Measurements from ENCODE around the gene CYTH4. TPM values are rescaled to one million over a fixed set of nuclear protein-coding genes. Genes with fewer than 3 reads are reported as not detected.

Gene CYTH4
- total and polyA plus RNA-seq, 2 of the 8 experiments (the other 6 are each of a cell fraction or from before 2014, with no cell fraction given), result 0.09 TPM; not detected in 1

- POLR2A ChIA-PET (ENCODE audit: partially characterized antibody), result interaction anchor here (0.7 to 1.1 kb wide), 2 partner anchors 11 to 234 kb away, joined by 3 read pairs; no protein-coding TSS in a partner anchor
- CTCF ChIA-PET (ENCODE audit: partially characterized antibody), result interaction anchor here (1.6 kb wide), 1 partner anchor 33 kb away, joined by 3 read pairs; no protein-coding TSS in a partner anchor
- Histone ChIP-seq H3K23me2 (ENCODE audit: low read depth, low read length) (no peaks in the 10 kb centered on the region; the same call in 1 of the 2 replicates), H4K5ac (ENCODE audit: insufficient read length, low read depth, low read length) (no peak overlapping the region), H3K4me3 (ENCODE audit: extremely low read depth in 1 of 4, insufficient read depth in 2 of 4, low read depth in 3 of 4, low read length in 4 of 4) (no peak overlapping the region), H3K36me3 (ENCODE audit: control insufficient read depth in 2 of 4, insufficient read depth in 4 of 4, low read length in 3 of 4) (no peaks in the 10 kb centered on the region), H3K27me3 (replicated peaks in 1 of 4; ENCODE audit: control insufficient read depth in 3 of 4, extremely low read depth in 1 of 4, insufficient read depth in 3 of 4, low read length in 3 of 4) (no peaks in the 10 kb centered on the region), H2BK12ac (ENCODE audit: low read depth, low read length) (no peak overlapping the region), H3K4me1 (replicated peaks in 1 of 4; ENCODE audit: control insufficient read depth in 3 of 4, insufficient read depth in 4 of 4, low read length in 3 of 4) (peaks cover 0 to 4% (median 0%) of the 10 kb centered on the region in 4 experiments; a peak in 1 of 7 replicates), H3K4ac (replicated peaks; ENCODE audit: insufficient read length, low read depth, low read length) (no peak overlapping the region), H3K9me3 (ENCODE audit: insufficient read depth in 2 of 2, low read depth in 1 of 2, low read length in 1 of 2) (no peaks in the 10 kb centered on the region), H4K91ac (replicated peaks; ENCODE audit: insufficient read length, low read length) (no peak overlapping the region), H3K14ac (ENCODE audit: insufficient read length) (no peak overlapping the region), H3K79me1 (ENCODE audit: low read depth, low read length) (no peaks in the 10 kb centered on the region), H3K56ac (replicated peaks; ENCODE audit: insufficient read length, low read depth, low read length) (no peak overlapping the region), H4K20me1 (replicated peaks in 1 of 2; ENCODE audit: control insufficient read depth in 1 of 2, insufficient read depth in 2 of 2, low read length in 2 of 2) (no peaks in the 10 kb centered on the region), H2AFZ (ENCODE audit: low read length) (no peak overlapping the region), H2BK5ac (ENCODE audit: low read depth, low read length) (no peak overlapping the region; the same call in 1 of the 2 replicates), H3K18ac (ENCODE audit: extremely low read depth, low read length) (no peak overlapping the region), H3K9ac (replicated peaks in 1 of 4; ENCODE audit: extremely low read depth in 1 of 4, low read depth in 3 of 4, low read length in 3 of 4) (no peak overlapping the region), H3K23ac (ENCODE audit: insufficient read length) (no peak overlapping the region), H2BK15ac (ENCODE audit: low read length) (no peak overlapping the region), H2AK5ac (ENCODE audit: low read depth, low read length) (no peak overlapping the region), H2BK120ac (replicated peaks; ENCODE audit: low read depth, low read length) (no peak overlapping the region), H3K4me2 (ENCODE audit: insufficient read depth in 1 of 2, low read depth in 2 of 2, low read length in 2 of 2) (no peak overlapping the region), H3K79me2 (ENCODE audit: control insufficient read depth in 1 of 2, insufficient read depth in 2 of 2, low read length in 2 of 2) (no peaks in the 10 kb centered on the region), H4K8ac (ENCODE audit: extremely low read depth, insufficient read depth, low read length) (no peak overlapping the region), H2BK20ac (ENCODE audit: low read length) (no peak overlapping the region), H3K27ac (ENCODE audit: low read depth, low read length) (no peak overlapping the region)
- 93% methylated on average over 19 of the region's 19 CpGs; no CpG with 5 or more reads in 1 of the 2 experiments for WGBS, 2 experiments (ENCODE audit: extremely low coverage in 1 of 2, insufficient coverage in 1 of 2, insufficient read length in 1 of 2, insufficient replicate concordance in 2 of 2, low coverage in 1 of 2, low lambda C conversion rate in 2 of 2, missing lambda C conversion rate in 1 of 2)
- DNase-seq (ENCODE audit: low read depth in 1 of 2, low spot score in 2 of 2) (no peak), FAIRE-seq (no peak)
- TF ChIP-seq CTBP2 (IDR thresholded peaks at IDR 0.05; ENCODE audit: borderline replicate concordance, insufficient read depth, insufficient read length, low read length) (no peak), TEAD4 (IDR thresholded peaks at IDR 0.05; ENCODE audit: low read depth, low read length) (no peak), CREB1 (IDR thresholded peaks at IDR 0.05) (no peak), RNF2 (IDR thresholded peaks at IDR 0.05; ENCODE audit: borderline replicate concordance, low read depth, low read length, missing control alignments, poor library complexity, severe bottlenecking) (no peak), CHD2 (IDR thresholded peaks at IDR 0.05; ENCODE audit: low read length) (no peak), TBP (IDR thresholded peaks at IDR 0.05; ENCODE audit: low read depth, low read length) (no peak), RFX5 (IDR thresholded peaks at IDR 0.05; ENCODE audit: borderline replicate concordance, low read depth, low read length) (no peak), FOSL1 (IDR thresholded peaks at IDR 0.05; ENCODE audit: insufficient read depth, low read depth, low read length) (no peak), MAX (IDR thresholded peaks at IDR 0.05) (no peak), SP2 (IDR thresholded peaks at IDR 0.05; ENCODE audit: low read length) (no peak), YY1 (IDR thresholded peaks at IDR 0.05; ENCODE audit: low read depth, low read length) (no peak), SIX5 (IDR thresholded peaks at IDR 0.05; ENCODE audit: low read depth, low read length) (no peak), SP1 (IDR thresholded peaks at IDR 0.05; ENCODE audit: low read depth, low read length) (no peak), SP4 (IDR thresholded peaks at IDR 0.05; ENCODE audit: low read length) (no peak)
Observed at GRCh38 chr22:37349043-37349814, 66.9 kb downstream of the CYTH4 start.

Measured in H1 (cell line).